Measurements from ENCODE around the gene TAPT1. TPM values are rescaled to one million over a fixed set of nuclear protein-coding genes. Genes with fewer than 3 reads are reported as not detected.

The TAPT1 gene
- polyA plus RNA-seq, 1 donor from 2014 or later, result 34.2 TPM

- Histone ChIP-seq H3K27ac (ENCODE audit: low read length) (no peak overlapping the region), H4K20me1 (ENCODE audit: insufficient read depth) (no peaks in the 10 kb centered on the region)
- TF ChIP-seq REST (IDR thresholded peaks at IDR 0.05; ENCODE audit: borderline replicate concordance) (no peak), MXI1 (conservative IDR thresholded peaks at IDR 0.05; ENCODE audit: poor library complexity, severe bottlenecking) (no peak), RAD21 (conservative IDR thresholded peaks at IDR 0.05) (no peak), SMC3 (conservative IDR thresholded peaks at IDR 0.05; ENCODE audit: poor library complexity) (no peak), POLR2AphosphoS5 (IDR thresholded peaks at IDR 0.05) (no peak), EP300 (conservative IDR thresholded peaks at IDR 0.05; ENCODE audit: poor library complexity, severe bottlenecking) (no peak), EZH2 (IDR thresholded peaks at IDR 0.05; ENCODE audit: borderline replicate concordance, insufficient read depth, low read length, poor library complexity, severe bottlenecking) (no peak), TAF1 (IDR thresholded peaks at IDR 0.05; ENCODE audit: low read depth) (no peak), CTCF (IDR thresholded peaks at IDR 0.05; ENCODE audit: poor library complexity, severe bottlenecking) (no peak)
Measured at GRCh38 chr4:16155528-16156169, 70.6 kb downstream of the TAPT1 start.

GRCh38 chr4:16154451-16154850, 71.8 kb downstream of the TAPT1 start:
- H3K4me2 ChIP-seq (ENCODE audit: low read length), result no peak overlapping the region
- H3K9ac ChIP-seq (ENCODE audit: low read length), result no peak overlapping the region
- TF ChIP-seq EZH2 (IDR thresholded peaks at IDR 0.05; ENCODE audit: borderline replicate concordance, insufficient read depth, low read length, poor library complexity, severe bottlenecking) (no peak), MXI1 (conservative IDR thresholded peaks at IDR 0.05; ENCODE audit: poor library complexity, severe bottlenecking) (no peak), CTCF (IDR thresholded peaks at IDR 0.05; ENCODE audit: poor library complexity, severe bottlenecking) (no peak), EP300 (conservative IDR thresholded peaks at IDR 0.05; ENCODE audit: poor library complexity, severe bottlenecking) (no peak), TAF1 (IDR thresholded peaks at IDR 0.05; ENCODE audit: low read depth) (no peak), POLR2AphosphoS5 (IDR thresholded peaks at IDR 0.05) (no peak), SMC3 (conservative IDR thresholded peaks at IDR 0.05; ENCODE audit: poor library complexity) (no peak), RAD21 (conservative IDR thresholded peaks at IDR 0.05) (no peak), REST (IDR thresholded peaks at IDR 0.05; ENCODE audit: borderline replicate concordance) (no peak)

More at GRCh38 chr4:16155528-16156169, 70.6 kb downstream of the TAPT1 start:
- Histone ChIP-seq H3K9ac (ENCODE audit: low read length) (no peak overlapping the region), H2AFZ (ENCODE audit: low read depth, low read length) (no peak overlapping the region), H3K9me2 (ENCODE audit: insufficient read depth, low read length) (no peaks in the 10 kb centered on the region), H3K36me3 (ENCODE audit: insufficient read depth, low read length) (no peaks in the 10 kb centered on the region), H3K79me2 (replicated peaks; ENCODE audit: insufficient read depth, low read length) (no peaks in the 10 kb centered on the region), H3K4me2 (ENCODE audit: low read length) (no peak overlapping the region), H3K4me3 (ENCODE audit: low read length) (no peak overlapping the region), H3F3A (ENCODE audit: insufficient read depth, low read length, poor library complexity, severe bottlenecking) (no peaks in the 10 kb centered on the region), H3K27me3 (ENCODE audit: insufficient read depth, low read depth, low read length) (no peaks in the 10 kb centered on the region), H3K9me3 (ENCODE audit: low read length) (no peaks in the 10 kb centered on the region)

More at GRCh38 chr4:16154451-16154850, 71.8 kb downstream of the TAPT1 start:
- H3K9me3 ChIP-seq (ENCODE audit: low read length), result no peaks in the 10 kb centered on the region
- no peaks in the 10 kb centered on the region for H3K9me2 ChIP-seq (ENCODE audit: insufficient read depth, low read length)
- H3K36me3 ChIP-seq (ENCODE audit: insufficient read depth, low read length), result no peaks in the 10 kb centered on the region
- H3K79me2 ChIP-seq (replicated peaks; ENCODE audit: insufficient read depth, low read length), result no peaks in the 10 kb centered on the region
- H3K4me3 ChIP-seq (ENCODE audit: low read length), result no peak overlapping the region
- no peak overlapping the region for H2AFZ ChIP-seq (ENCODE audit: low read depth, low read length)
- H4K20me1 ChIP-seq (ENCODE audit: insufficient read depth), result no peaks in the 10 kb centered on the region
- no peak overlapping the region for H3K27ac ChIP-seq (ENCODE audit: low read length)
- H3F3A ChIP-seq (ENCODE audit: insufficient read depth, low read length, poor library complexity, severe bottlenecking), result no peaks in the 10 kb centered on the region
- no peaks in the 10 kb centered on the region for H3K27me3 ChIP-seq (ENCODE audit: insufficient read depth, low read depth, low read length)
